H1 (cell line): ENCODE data around the gene GP9. TPM values are rescaled to one million over a fixed set of nuclear protein-coding genes. Genes with fewer than 3 reads are reported as not detected.

Experiments used
- CTCF ChIA-PET: fragments of 300-600 bp; sonication (Branson Sonifier 250); formaldehyde crosslinking; loops from one replicate; lab custom pipeline; 2021; ENCODE audit not compliant: partially characterized antibody; lab: Charles Lee
- POLR2A ChIA-PET: fragments of 300-600 bp; sonication (Branson Sonifier 250); formaldehyde crosslinking; loops from one replicate; lab custom pipeline; 2021; ENCODE audit warnings: inconsistent platforms; ENCODE audit not compliant: partially characterized antibody; lab: Charles Lee
- DNase-seq, 2 experiments: peaks; one replicate each; pipeline versions ENCODE4 v3.0.0 to v3.0.0-alpha.2; 2010 to 2022; ENCODE audit warnings: low spot score in 2 of 2, low read depth in 1 of 2, mixed read lengths in 1 of 2
- FAIRE-seq: peaks from 2 replicates; lab custom pipeline; 2011; peaks lifted over from hg19 to GRCh38; lab: Jason Lieb, UNC
- H2AFZ ChIP-seq: 2 replicates; pipeline ENCODE4 v1.8.1; 2012; ENCODE audit warnings: low read length, inconsistent platforms
- H2AK5ac ChIP-seq: 2 replicates; pipeline ENCODE4 v1.6.1; 2013; ENCODE audit warnings: low read depth, low read length
- H2BK120ac ChIP-seq: replicated peaks from 2 replicates; pipeline ENCODE3; 2013; ENCODE audit warnings: low read depth, low read length, inconsistent platforms
- H2BK12ac ChIP-seq: 2 replicates; pipeline ENCODE4 v1.6.1; 2013; ENCODE audit warnings: low read depth, low read length
- H2BK15ac ChIP-seq: 2 replicates; pipeline ENCODE4 v1.6.1; 2013; ENCODE audit warnings: low read length
- H2BK20ac ChIP-seq: 2 replicates; pipeline ENCODE4 v1.6.1; 2013; ENCODE audit warnings: low read length
- H2BK5ac ChIP-seq: 2 replicates; pipeline ENCODE4 v1.6.1; 2013; ENCODE audit warnings: low read depth, low read length
- H3K14ac ChIP-seq: 2 replicates; pipeline ENCODE4 v1.6.1; 2013; ENCODE audit warnings: inconsistent platforms; ENCODE audit not compliant: insufficient read length
- H3K18ac ChIP-seq: 2 replicates; pipeline ENCODE4 v1.6.1; 2013; ENCODE audit warnings: low read length; ENCODE audit errors: extremely low read depth
- H3K23ac ChIP-seq: 2 replicates; pipeline ENCODE4 v1.6.1; 2013; ENCODE audit warnings: inconsistent platforms; ENCODE audit not compliant: insufficient read length
- H3K23me2 ChIP-seq: 2 replicates; pipeline ENCODE4 v1.6.1; 2013; ENCODE audit warnings: low read depth, low read length
- H3K27ac ChIP-seq: 2 replicates; pipeline ENCODE4 v1.6.1; 2011; ENCODE audit warnings: low read depth, low read length, inconsistent platforms
- H3K27me3 ChIP-seq, 4 experiments: replicated peaks in 1 of 4; 1 replicate in 1 of 4; 2 replicates in 3 of 4; pipeline versions ENCODE4 v1.6.1 to v1.8.1; 2011 to 2013; ENCODE audit warnings: low read length in 3 of 4, mild to moderate bottlenecking in 3 of 4, inconsistent platforms in 2 of 4, mixed read lengths in 2 of 4, moderate library complexity in 1 of 4; ENCODE audit not compliant: control insufficient read depth in 3 of 4, insufficient read depth in 3 of 4; ENCODE audit errors: extremely low read depth in 1 of 4
- H3K36me3 ChIP-seq, 4 experiments: 2 replicates each; pipeline versions ENCODE4 v1.6.1 to v1.8.1; 2011 to 2013; ENCODE audit warnings: mild to moderate bottlenecking in 4 of 4, low read length in 3 of 4, moderate library complexity in 2 of 4, control low read depth in 1 of 4, inconsistent platforms in 1 of 4; ENCODE audit not compliant: insufficient read depth in 4 of 4, control insufficient read depth in 2 of 4
- H3K4ac ChIP-seq: replicated peaks from 2 replicates; pipeline ENCODE3; 2013; ENCODE audit warnings: low read length, low read depth, mixed read lengths, inconsistent platforms; ENCODE audit not compliant: insufficient read length
- H3K4me1 ChIP-seq, 4 experiments: replicated peaks in 1 of 4; 1 replicate in 1 of 4; 2 replicates in 3 of 4; pipeline versions ENCODE4 v1.6.1 to v1.8.1; 2011 to 2013; ENCODE audit warnings: low read length in 3 of 4, inconsistent platforms in 2 of 4, mixed read lengths in 1 of 4; ENCODE audit not compliant: insufficient read depth in 4 of 4, control insufficient read depth in 3 of 4
- H3K4me2 ChIP-seq, 2 experiments: 2 replicates each; pipeline versions ENCODE4 v1.6.1 to v1.8.1; 2011 to 2013; ENCODE audit warnings: low read depth in 2 of 2, low read length in 2 of 2, control low read depth in 1 of 2, inconsistent platforms in 1 of 2, mild to moderate bottlenecking in 1 of 2; ENCODE audit not compliant: insufficient read depth in 1 of 2
- H3K4me3 ChIP-seq, 4 experiments: fragments of 200-600, 300-600 bp in 1 of 4; sonication (generic), shearing (Covaris generic), sonication (Bioruptor Twin) in 1 of 4; 2 replicates each; pipeline versions ENCODE4 v1.5.1 to v1.8.1; 2011 to 2016; ENCODE audit warnings: low read length in 4 of 4, low read depth in 3 of 4, control low read depth in 2 of 4, inconsistent platforms in 2 of 4, mild to moderate bottlenecking in 2 of 4, mixed read lengths in 1 of 4, moderate library complexity in 1 of 4; ENCODE audit not compliant: insufficient read depth in 2 of 4; ENCODE audit errors: extremely low read depth in 1 of 4
- H3K56ac ChIP-seq: replicated peaks from 2 replicates; pipeline ENCODE3; 2013; ENCODE audit warnings: low read depth, mild to moderate bottlenecking, mixed read lengths, low read length, inconsistent platforms; ENCODE audit not compliant: insufficient read length
- H3K79me1 ChIP-seq: 2 replicates; pipeline ENCODE4 v1.6.1; 2013; ENCODE audit warnings: low read depth, low read length, control low read depth
- H3K79me2 ChIP-seq, 2 experiments: 2 replicates each; pipeline versions ENCODE4 v1.6.1 to v1.8.1; 2012 to 2013; ENCODE audit warnings: low read length in 2 of 2, mild to moderate bottlenecking in 2 of 2, inconsistent platforms in 1 of 2; ENCODE audit not compliant: insufficient read depth in 2 of 2, control insufficient read depth in 1 of 2
- H3K9ac ChIP-seq, 4 experiments: replicated peaks in 1 of 4; 1 replicate in 1 of 4; 2 replicates in 3 of 4; pipeline versions ENCODE4 v1.6.1 to v1.8.1; 2011 to 2013; ENCODE audit warnings: low read depth in 3 of 4, low read length in 3 of 4, control low read depth in 2 of 4, mild to moderate bottlenecking in 2 of 4, moderate library complexity in 2 of 4, inconsistent platforms in 1 of 4; ENCODE audit errors: extremely low read depth in 1 of 4
- H3K9me3 ChIP-seq, 2 experiments: 2 replicates each; pipeline versions ENCODE4 v1.6.1 to v1.8.1; 2012 to 2013; ENCODE audit warnings: mild to moderate bottlenecking in 2 of 2, moderate library complexity in 2 of 2, control low read depth in 1 of 2, inconsistent platforms in 1 of 2, low read depth in 1 of 2, low read length in 1 of 2, mixed read lengths in 1 of 2; ENCODE audit not compliant: insufficient read depth in 2 of 2
- H4K20me1 ChIP-seq, 2 experiments: replicated peaks in 1 of 2; 2 replicates each; pipeline versions ENCODE3 to v1.8.1; 2011 to 2013; ENCODE audit warnings: inconsistent platforms in 2 of 2, low read length in 2 of 2, mild to moderate bottlenecking in 1 of 2; ENCODE audit not compliant: insufficient read depth in 2 of 2, control insufficient read depth in 1 of 2
- H4K5ac ChIP-seq: 2 replicates; pipeline ENCODE4 v1.6.1; 2013; ENCODE audit warnings: low read length, low read depth, mixed read lengths, inconsistent platforms; ENCODE audit not compliant: insufficient read length
- H4K8ac ChIP-seq: 2 replicates; pipeline ENCODE4 v1.8.0; 2013; ENCODE audit warnings: mild to moderate bottlenecking, moderate library complexity, low read length, inconsistent platforms; ENCODE audit not compliant: insufficient read depth; ENCODE audit errors: extremely low read depth
- H4K91ac ChIP-seq: replicated peaks from 2 replicates; pipeline ENCODE3; 2013; ENCODE audit warnings: low read length, mixed read lengths, inconsistent platforms; ENCODE audit not compliant: insufficient read length
- ATF2 ChIP-seq: IDR thresholded peaks from 2 replicates; pipeline ENCODE4 v1.6.1; 2012; ENCODE audit warnings: low read length, inconsistent platforms
- WGBS, 2 experiments: shearing (Covaris generic) in 1 of 2; methylation state at CpG; one replicate each; pipeline versions ENCODE4 v1.1.6 to v1.1.7; 2013 to 2015; ENCODE audit warnings: low lambda C conversion rate in 2 of 2, mixed read lengths in 2 of 2, inconsistent platforms in 1 of 2, low coverage in 1 of 2, missing lambda C conversion rate in 1 of 2; ENCODE audit not compliant: insufficient replicate concordance in 2 of 2, insufficient coverage in 1 of 2, insufficient read length in 1 of 2; ENCODE audit errors: extremely low coverage in 1 of 2, missing lambda C conversion rate in 1 of 2; 5-methylcytosine and 5-hydroxymethylcytosine counted together
- polyA plus RNA-seq, 7 experiments: library from polyadenylated mRNA; depleted of rRNA in 3 of 7; stranded (reverse) in 5 of 7; unstranded in 2 of 7; fragments of >200 nt in 5 of 7; fragments of 200-250 nt in 2 of 7; gene quantifications; 1 replicate in 5 of 7; 2 replicates in 1 of 7; 4 replicates in 1 of 7; pipeline versions ENCODE4 v1.2.1 to v1.2.3, GENCODE V29; 2011 to 2013; ENCODE audit warnings: missing spikeins in 2 of 7, mixed read lengths in 2 of 7
- total RNA-seq: library from RNA; stranded (reverse); fragmentation: NEBNext Ultra II Directional; extraction: Animal tissue kit (Norgen Biotek cat#: 25700); gene quantifications from 2 replicates; pipeline ENCODE4 v1.2.1, GENCODE V29; 2021

Gene GP9
- total and polyA plus RNA-seq, 2 of the 8 experiments (the other 6 are each of a cell fraction or from before 2014, with no cell fraction given): not detected

GRCh38 chr3:129018271-129018670 lies 42.3 kb upstream of the GP9 start:
- no peaks in the 10 kb centered on the region for H3K9me3 ChIP-seq
- H2AK5ac ChIP-seq: no peak overlapping the region
- FAIRE-seq: no peak
- no peaks in the 10 kb centered on the region for H3K23me2 ChIP-seq
- H2BK5ac ChIP-seq: no peak overlapping the region
- no peak overlapping the region for H3K18ac ChIP-seq
- no peaks in the 10 kb centered on the region for H3K79me2 ChIP-seq
- no peak overlapping the region for H3K4me3 ChIP-seq
- H3K14ac ChIP-seq: no peak overlapping the region
- no peak overlapping the region for H2BK120ac ChIP-seq
- no peaks in the 10 kb centered on the region for H3K36me3 ChIP-seq
- no peak overlapping the region for H3K27ac ChIP-seq
- no peak overlapping the region for H4K5ac ChIP-seq
- H3K4me2 ChIP-seq: no peak overlapping the region
- no peaks in the 10 kb centered on the region for H4K20me1 ChIP-seq
- no peak overlapping the region for H3K23ac ChIP-seq
- no peak overlapping the region for H4K8ac ChIP-seq
- H2BK15ac ChIP-seq: no peak overlapping the region
- H3K4ac ChIP-seq: no peak overlapping the region
- H4K91ac ChIP-seq: no peak overlapping the region
- H3K56ac ChIP-seq: no peak overlapping the region
- H3K79me1 ChIP-seq: no peaks in the 10 kb centered on the region
- peaks cover 0 to 4% (median 0%) of the 10 kb centered on the region in 4 experiments; a peak in 1 of 7 replicates for H3K27me3 ChIP-seq
- H2BK12ac ChIP-seq: no peak overlapping the region
- H3K9ac ChIP-seq: no peak overlapping the region
- ChIA-PET POLR2A (no interaction called here), CTCF (no interaction called here)
- H2AFZ ChIP-seq: no peak overlapping the region
- no peak overlapping the region for H2BK20ac ChIP-seq
- no peak for DNase-seq
- H3K4me1 ChIP-seq: peaks cover 0 to 7% (median 1%) of the 10 kb centered on the region in 4 experiments; a peak in 2 of 7 replicates
- 82% methylated on average over 2 of the region's 2 CpGs; no CpG with 5 or more reads in 1 of the 2 experiments for WGBS, 2 experiments
- TF ChIP-seq ATF2: no peak
